Tibial nerve (tissue), 4 donors: ENCODE data around the gene MSH5. TPM values are rescaled to one million over a fixed set of nuclear protein-coding genes. Genes with fewer than 3 reads are reported as not detected.

Experiments
- DNase-seq, 2 donors: peaks; one replicate each; pipeline ENCODE4 v3.0.0-alpha.2; 2019; ENCODE audit warnings: low spot score in 2 of 2
- H3K27ac ChIP-seq, 4 donors: fragments of 200-600 bp; sonication (generic) in 3 of 4; one replicate each; pipeline ENCODE4 v1.5.1; 2017 to 2019; ENCODE audit warnings: mild to moderate bottlenecking in 1 of 4
- H3K27me3 ChIP-seq, 2 donors: fragments of 200-600 bp; sonication (generic) in 1 of 2; one replicate each; pipeline versions ENCODE4 v1.5.1 to v1.6.0; 2017 to 2019
- H3K36me3 ChIP-seq, 3 donors: fragments of 200-600 bp; sonication (generic); one replicate each; pipeline ENCODE4 v1.5.1; 2018 to 2019
- H3K4me1 ChIP-seq, 4 donors: fragments of 200-600 bp; sonication (generic) in 3 of 4; one replicate each; pipeline ENCODE4 v1.5.1; 2017 to 2019
- H3K4me3 ChIP-seq, 4 donors: fragments of 200-600 bp; sonication (generic) in 3 of 4; one replicate each; pipeline ENCODE4 v1.5.1; 2017 to 2019; ENCODE audit warnings: mild to moderate bottlenecking in 1 of 4, moderate library complexity in 1 of 4
- H3K9me3 ChIP-seq, 4 donors: fragments of 200-600 bp; sonication (generic) in 3 of 4; one replicate each; pipeline ENCODE4 v1.5.1; 2017 to 2019
- CTCF ChIP-seq, 5 experiments: fragments of 200-600 bp in 3 of 5; fragments of 450-650 bp in 2 of 5; sonication (generic) in 3 of 5; IDR thresholded peaks; one replicate each; pipeline ENCODE4 v1.5.1; 2016 to 2019; ENCODE audit warnings: antibody characterized with exemption in 5 of 5, mild to moderate bottlenecking in 3 of 5, moderate library complexity in 2 of 5
- EP300 ChIP-seq, 2 donors: sonication (generic); formaldehyde crosslinking; IDR thresholded peaks; one replicate each; pipeline ENCODE4 v1.6.1; 2017; ENCODE audit warnings: antibody characterized with exemption in 2 of 2, mild to moderate bottlenecking in 1 of 2
- POLR2A ChIP-seq, 2 donors: fragments of 450-650 bp; IDR thresholded peaks; one replicate each; pipeline ENCODE4 v1.6.1; 2017; ENCODE audit warnings: antibody characterized with exemption in 2 of 2, mild to moderate bottlenecking in 2 of 2, moderate library complexity in 2 of 2
- WGBS, 2 donors: methylation state at CpG; one replicate each; pipeline ENCODE4 v1.1.5; 2018; 5-methylcytosine and 5-hydroxymethylcytosine counted together
- total RNA-seq, 4 donors: library from RNA; depleted of rRNA; stranded (reverse); fragments of >200 nt; gene quantifications; one replicate each; pipeline ENCODE4 v1.1.0, GENCODE V29; 2016

MSH5 gene
- total RNA-seq = 10 to 100 TPM; 12.2 to 25.5 (median 18.4) TPM

- Histone ChIP-seq H3K27ac (peak within 1 kb of the TSS; percentile 9 to 94 (median 92)), H3K4me1 (peaks cover 0 to 43% (median 31%) of the 10 kb centered on the region in 4 donors), H3K9me3 (no peaks in the 10 kb centered on the region), H3K4me3 (peak within 1 kb of the TSS; percentile 57 to 82 (median 68)), H3K27me3 (no peaks in the 10 kb centered on the region), H3K36me3 (peaks cover 0 to 15% (median 0%) of the 10 kb centered on the region in 3 donors)
- TF ChIP-seq CTCF (IDR thresholded peaks at IDR 0.05) = peak in 1 of 5 experiments; percentile 54
- peak; percentile 52 to 76 for TF ChIP-seq POLR2A (IDR thresholded peaks at IDR 0.05)
- peak; percentile 67 to 88 for TF ChIP-seq EP300 (IDR thresholded peaks at IDR 0.05)
- peak; percentile 96 to 98 for DNase-seq
- 1% methylated on average over 43 to 58 of the region's 58 CpGs for WGBS, 2 donors
Measured at GRCh38 chr6:31739639-31740396, at the start of gene MSH5. MSH5 (plus strand) TSS chr6:31740005; CDS start chr6:31740467, 462 bp downstream.

- Histone ChIP-seq H3K4me3 (no peak overlapping the region), H3K27ac (peak overlapping the region in 1 of 4 donors; percentile 42), H3K27me3 (no peaks in the 10 kb centered on the region), H3K36me3 (peaks cover 4 to 100% (median 5%) of the 10 kb centered on the region in 3 donors), H3K4me1 (no peaks in the 10 kb centered on the region), H3K9me3 (no peaks in the 10 kb centered on the region)
- TF ChIP-seq CTCF (IDR thresholded peaks at IDR 0.05) = no peak
- no peak for TF ChIP-seq EP300 (IDR thresholded peaks at IDR 0.05)
- no peak for TF ChIP-seq POLR2A (IDR thresholded peaks at IDR 0.05)
- no peak for DNase-seq
- WGBS, 2 donors = 57 to 65% methylated on average over 10 of the region's 10 CpGs
Measured at GRCh38 chr6:31690231-31691077, 49.4 kb upstream of the MSH5 start.

- WGBS, 2 donors = 89% methylated on average over 6 of the region's 6 CpGs
- no peak for DNase-seq
- no peaks in the 10 kb centered on the region for H3K4me1 ChIP-seq
Measured at GRCh38 chr6:31691078-31691463, 48.7 kb upstream of the MSH5 start.

GRCh38 chr6:31691564-31692108, 48.2 kb upstream of the MSH5 start:
- H3K36me3 ChIP-seq = peaks cover 4 to 100% (median 8%) of the 10 kb centered on the region in 3 donors
- H3K27me3 ChIP-seq = no peaks in the 10 kb centered on the region
- H3K27ac ChIP-seq = no peak overlapping the region
- no peak overlapping the region for H3K4me3 ChIP-seq
- no peak for DNase-seq
- H3K9me3 ChIP-seq = no peaks in the 10 kb centered on the region
- TF ChIP-seq EP300 (IDR thresholded peaks at IDR 0.05) = no peak
- no peaks in the 10 kb centered on the region for H3K4me1 ChIP-seq
- 91 to 92% methylated on average over 12 of the region's 12 CpGs for whole genome bisulfite sequencing, 2 donors

More at GRCh38 chr6:31691078-31691463, 48.7 kb upstream of the MSH5 start:
- no peak overlapping the region for H3K4me3 ChIP-seq
- no peak overlapping the region for H3K27ac ChIP-seq
- TF ChIP-seq CTCF (IDR thresholded peaks at IDR 0.05) (no peak), POLR2A (IDR thresholded peaks at IDR 0.05) (no peak), EP300 (IDR thresholded peaks at IDR 0.05) (no peak)
- no peaks in the 10 kb centered on the region for H3K27me3 ChIP-seq
- H3K36me3 ChIP-seq = peaks cover 4 to 100% (median 5%) of the 10 kb centered on the region in 3 donors
- no peaks in the 10 kb centered on the region for H3K9me3 ChIP-seq

- Histone ChIP-seq H3K36me3 (peaks cover 4 to 100% (median 10%) of the 10 kb centered on the region in 3 donors), H3K4me1 (no peaks in the 10 kb centered on the region), H3K9me3 (no peaks in the 10 kb centered on the region), H3K4me3 (no peak overlapping the region), H3K27me3 (no peaks in the 10 kb centered on the region), H3K27ac (no peak overlapping the region)
- WGBS, 2 donors = 63 to 71% methylated on average over 4 of the region's 4 CpGs
- TF ChIP-seq CTCF (IDR thresholded peaks at IDR 0.05) = no peak
- no peak for TF ChIP-seq EP300 (IDR thresholded peaks at IDR 0.05)
- no peak for TF ChIP-seq POLR2A (IDR thresholded peaks at IDR 0.05)
- no peak for DNase-seq
Measured at GRCh38 chr6:31692353-31692752, 47.5 kb upstream of the MSH5 start.
